Pancreas (tissue), 10 donors: ENCODE results near the gene CEACAM8. TPM values are rescaled to one million over a fixed set of nuclear protein-coding genes. Genes with fewer than 3 reads are reported as not detected.
A peak's percentile ranks its signal among the peaks of the same experiment; 100 is the strongest.

ENCODE experiments used
- ATAC-seq, 4 donors: fragments of 200-7000 bp; cut with Tn5 transposase; one replicate each; pipeline versions ENCODE4 v1.8.0 to v1.9.1; 2020; ENCODE audit warnings: mild to moderate bottlenecking in 4 of 4, moderate library complexity in 4 of 4
- DNase-seq, 6 donors: peaks; one replicate each; pipeline ENCODE4 v3.0.0-alpha.2; 2020
- FAIRE-seq: peaks from 2 replicates; lab custom pipeline; 2012; peaks lifted over from hg19 to GRCh38; lab: Jason Lieb, UNC
- H3K27ac ChIP-seq, 4 donors: fragments of 200-600 bp; sonication (generic); 1 replicate in 3 of 4; 2 replicates in 1 of 4; pipeline versions ENCODE4 v1.5.0 to v1.8.0; 2020
- H3K27me3 ChIP-seq, 4 donors: fragments of 200-600 bp; one replicate each; pipeline ENCODE4 v1.8.0; 2021
- H3K36me3 ChIP-seq, 3 donors: fragments of 200-600 bp; sonication (generic) in 1 of 3; one replicate each; pipeline versions ENCODE4 v1.5.0 to v1.8.0; 2020 to 2021
- H3K4me1 ChIP-seq, 3 donors: fragments of 200-600 bp; one replicate each; pipeline ENCODE4 v1.8.0; 2021
- H3K4me3 ChIP-seq, 4 donors: fragments of 200-600 bp; sonication (generic) in 2 of 4; one replicate each; pipeline versions ENCODE4 v1.5.0 to v1.8.0; 2020 to 2021
- H3K9me3 ChIP-seq, 4 donors: fragments of 200-600 bp; one replicate each; pipeline ENCODE4 v1.8.0; 2021
- CTCF ChIP-seq, 4 donors: fragments of 200-600 bp; sonication (generic) in 3 of 4; IDR thresholded peaks; one replicate each; pipeline versions ENCODE4 v1.5.0 to v1.8.0; 2021; ENCODE audit warnings: antibody characterized with exemption in 4 of 4
- WGBS, 2 donors: extraction: QIAGEN DNeasy Blood & Tissue Kit; methylation state at CpG; one replicate each; pipeline ENCODE4 v1.1.7; 2013; 5-methylcytosine and 5-hydroxymethylcytosine counted together
- intact Hi-C, 3 donors: fragments of 100-400 bp; cut with DNase I; formaldehyde crosslinking; loops; one replicate each; pipeline versions ENCODE4 v1.11.1 to v1.14.2; 2022
- polyA plus RNA-seq, 2 donors: library from polyadenylated mRNA; stranded (reverse); fragments of 200-250 nt; gene quantifications; one replicate each; pipeline ENCODE4 v1.2.3, GENCODE V29; 2013
- total RNA-seq, 6 donors: library from RNA; stranded (reverse); fragmentation: NEBNext Ultra II Directional in 4 of 6; extraction: Animal tissue kit (Norgen Biotek cat#: 25700) in 4 of 6; gene quantifications; one replicate each; pipeline versions ENCODE4 v1.2.1 to v1.2.4, GENCODE V29; 2021 to 2023
- donor health status: healthy with polysubstance abuse.
- donor health status: DM: no; HTN: no; CAD: no; lungs with moderate emphysema.
- donor health status: DM: no; HTN: no; CAD: no.
- donor health status: control.
- donor health status: control.
- donor health status: Bipolar disorder and iron deficiency.
- donor health status: DM: yes; HTN: yes; CAD: no.
- donor health status: DM: no; HTN: no; CAD: no.
- donor health status: DM: no; HTN: no; CAD: no.
- donor health status: DM: yes; HTN: yes; CAD: no.

CEACAM8 gene
- total and polyA plus RNA-seq, 8 donors, result not detected

DNA sequence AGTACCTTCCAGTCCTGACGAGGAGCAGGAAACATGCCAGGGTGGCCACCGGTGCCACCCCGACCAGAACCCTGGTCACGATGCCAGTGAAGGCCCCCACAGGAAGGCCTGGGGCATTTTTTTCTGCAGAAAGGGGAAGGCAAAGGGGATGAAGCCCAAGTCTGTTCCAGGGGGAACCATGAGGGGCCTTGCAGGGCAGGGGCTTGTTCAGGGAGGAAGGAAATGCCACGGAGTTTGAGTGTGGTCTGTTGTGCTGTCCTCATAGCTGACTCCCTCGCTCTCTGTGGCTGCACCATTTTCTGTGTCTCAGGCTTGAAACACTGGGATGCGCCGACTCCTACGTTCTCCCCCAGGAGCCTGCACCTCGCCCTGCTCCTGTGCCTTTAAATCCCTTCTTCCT, 38.9 kb downstream of the CEACAM8 start:
- FAIRE-seq (no peak), ATAC-seq (peak in 1 of 4 donors; percentile 32), DNase-seq (no peak)
- Histone ChIP-seq H3K36me3 (no peaks in the 10 kb centered on the region), H3K9me3 (no peaks in the 10 kb centered on the region), H3K4me1 (no peaks in the 10 kb centered on the region), H3K4me3 (no peak overlapping the region), H3K27me3 (no peaks in the 10 kb centered on the region), H3K27ac (no peak overlapping the region)
- no peak for TF ChIP-seq CTCF (IDR thresholded peaks at IDR 0.05)
- intact Hi-C loops, result no loop called here
- 64 to 71% methylated on average over 10 of the region's 10 CpGs for WGBS, 2 donors

DNA sequence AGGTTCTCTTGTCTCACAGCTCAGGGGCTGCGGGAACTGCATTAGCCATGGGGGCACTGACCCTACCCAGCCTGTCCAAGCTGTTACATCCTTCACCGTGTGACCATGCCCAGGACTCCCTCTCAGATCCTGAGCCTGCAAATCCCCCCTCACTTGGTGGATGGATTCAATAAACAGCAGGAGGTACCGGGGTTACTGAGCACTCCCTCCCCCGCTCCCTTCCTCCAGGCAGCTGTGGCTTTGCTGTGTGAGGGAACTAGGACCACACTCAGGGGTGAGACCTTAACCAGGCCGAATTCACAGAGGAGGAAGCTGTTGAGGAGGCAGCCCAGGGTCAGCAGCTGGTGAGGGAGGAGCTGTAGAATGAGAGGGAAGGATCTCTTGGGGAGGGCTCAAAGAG, 39.4 kb downstream of the CEACAM8 start:
- DNase-seq (peak in 1 of 6 donors; percentile 37), FAIRE-seq (no peak), ATAC-seq (peak in 2 of 4 donors; percentile 20 to 72)
- H3K27ac ChIP-seq, result no peak overlapping the region
- H3K4me1 ChIP-seq, result no peaks in the 10 kb centered on the region
- no peak overlapping the region for H3K4me3 ChIP-seq
- H3K9me3 ChIP-seq, result no peaks in the 10 kb centered on the region
- WGBS, 2 donors, result 38% methylated on average over 5 of the region's 5 CpGs
- no peaks in the 10 kb centered on the region for H3K36me3 ChIP-seq
- intact Hi-C loops, result no loop called here
- TF ChIP-seq CTCF (IDR thresholded peaks at IDR 0.05), result no peak
- no peaks in the 10 kb centered on the region for H3K27me3 ChIP-seq

DNA sequence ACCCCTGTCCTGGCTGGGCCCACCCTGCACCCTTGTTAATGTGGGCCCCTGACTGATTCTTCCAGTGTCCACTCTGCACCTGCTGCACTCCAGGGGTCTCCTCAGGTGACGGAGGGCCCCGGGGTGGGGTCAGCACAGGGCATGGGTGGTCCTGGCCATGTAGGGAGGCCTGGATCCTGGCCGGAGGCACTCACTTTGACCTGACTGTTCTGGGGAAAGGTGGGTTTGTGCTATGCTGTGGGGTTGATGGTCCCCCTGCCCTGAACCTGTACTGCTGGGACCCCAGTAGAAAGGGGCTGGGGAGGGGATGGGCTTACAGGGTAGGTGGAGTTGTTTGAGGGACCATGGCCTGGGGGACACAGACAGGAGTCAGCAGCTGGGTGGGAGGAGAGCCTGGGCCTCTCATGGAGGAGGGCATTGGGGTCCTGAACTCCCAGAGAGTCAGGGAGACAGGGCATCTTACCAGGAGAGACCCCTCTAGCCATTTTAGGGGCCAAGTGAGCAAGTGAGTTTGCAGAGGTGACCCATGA, 40.6 kb downstream of the CEACAM8 start:
- WGBS, 2 donors, result 73 to 84% methylated on average over 3 of the region's 3 CpGs
- Histone ChIP-seq H3K36me3 (no peaks in the 10 kb centered on the region), H3K9me3 (no peaks in the 10 kb centered on the region), H3K4me1 (no peaks in the 10 kb centered on the region), H3K27ac (no peak overlapping the region), H3K4me3 (no peak overlapping the region), H3K27me3 (no peaks in the 10 kb centered on the region)
- no peak for TF ChIP-seq CTCF (IDR thresholded peaks at IDR 0.05)
- DNase-seq (no peak), FAIRE-seq (no peak), ATAC-seq (no peak)
- intact Hi-C loops, result no loop called here

DNA sequence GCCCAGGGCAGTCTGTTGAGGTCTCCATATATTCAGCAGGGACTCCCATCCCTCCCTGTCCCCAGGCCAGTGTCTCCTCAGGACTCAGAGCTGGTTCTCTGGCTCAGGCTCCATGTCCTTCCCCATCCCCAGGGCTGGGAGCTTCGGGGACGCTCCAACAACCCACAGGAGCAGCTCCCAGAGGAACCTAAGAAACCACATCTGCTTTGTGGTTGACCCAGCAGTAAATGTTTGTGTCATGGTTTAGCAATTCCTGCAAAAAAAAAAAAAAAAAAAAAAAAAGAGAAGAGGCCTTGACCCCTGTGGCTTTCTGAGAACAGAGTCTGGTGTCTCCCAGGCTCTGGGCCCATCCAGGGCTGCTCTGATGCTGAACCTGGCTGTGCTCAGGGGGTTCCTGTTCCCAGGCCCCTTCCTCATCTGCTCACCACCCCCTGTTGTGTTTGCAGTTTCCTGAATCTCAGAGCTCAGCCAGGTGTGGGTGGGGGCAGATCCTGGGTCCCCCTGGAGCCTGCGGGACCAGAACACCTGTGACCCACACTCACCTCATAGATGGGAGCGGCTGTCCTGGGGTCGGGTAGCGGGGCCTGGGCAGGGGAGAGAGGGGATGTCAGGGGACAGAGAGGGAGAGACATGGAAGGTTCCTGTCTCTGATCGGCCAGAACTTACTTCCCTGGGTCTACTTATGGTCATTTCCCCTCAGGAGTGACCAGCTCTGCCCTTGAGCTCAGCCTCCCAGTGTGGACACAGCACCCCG, 41.3 kb downstream of the CEACAM8 start:
- no peak for FAIRE-seq
- no peak overlapping the region for H3K4me3 ChIP-seq
- no peak for DNase-seq
- H3K9me3 ChIP-seq, result no peaks in the 10 kb centered on the region
- no peaks in the 10 kb centered on the region for H3K4me1 ChIP-seq
- H3K36me3 ChIP-seq, result no peaks in the 10 kb centered on the region
- intact Hi-C loops, result no loop called here
- ATAC-seq, result peak in 2 of 4 donors; percentile 69 to 72
- H3K27me3 ChIP-seq, result no peaks in the 10 kb centered on the region
- no peak overlapping the region for H3K27ac ChIP-seq
- 57 to 59% methylated on average over 6 to 8 of the region's 8 CpGs for WGBS, 2 donors
- no peak for TF ChIP-seq CTCF (IDR thresholded peaks at IDR 0.05)
